ENCODE results near the gene TMEM255A. TPM values are rescaled to one million over a fixed set of nuclear protein-coding genes. Genes with fewer than 3 reads are reported as not detected.

Gene TMEM255A
- not detected for polyA plus RNA-seq (2012; ENCODE audit: insufficient read depth, insufficient read length)

- no peak for DNase-seq (ENCODE audit: low read depth, low spot score)
- H3K4me3 ChIP-seq (ENCODE audit: low read length): peak within 1 kb of the TSS; percentile 52
Measured at GRCh38 chrX:120310861-120311726, at the start of gene TMEM255A. Gene TMEM255A, minus strand, starts transcription at chrX:120311461. Its CDS starts 152 bp downstream, at chrX:120311309.

GRCh38 chrX:120358737-120359456 is 47.6 kb upstream of the TMEM255A start:
- H3K4me3 ChIP-seq (ENCODE audit: low read length): no peak overlapping the region
- no peak for DNase-seq (ENCODE audit: low read depth, low spot score)

GRCh38 chrX:120357186-120357585 is 45.9 kb upstream of the TMEM255A start:
- DNase-seq (ENCODE audit: low read depth, low spot score): no peak
- H3K4me3 ChIP-seq (ENCODE audit: low read length): no peak overlapping the region

GRCh38 chrX:120356084-120356483 is 44.8 kb upstream of the TMEM255A start:
- no peak for DNase-seq (ENCODE audit: low read depth, low spot score)

GRCh38 chrX:120350450-120351138 is 39.3 kb upstream of the TMEM255A start:
- no peak for DNase-seq (ENCODE audit: low read depth, low spot score)
- no peak overlapping the region for H3K4me3 ChIP-seq (ENCODE audit: low read length)

More at GRCh38 chrX:120356084-120356483, 44.8 kb upstream of the TMEM255A start:
- no peak overlapping the region for H3K4me3 ChIP-seq (ENCODE audit: low read length)

GRCh38 chrX:120344566-120344965 is 33.3 kb upstream of the TMEM255A start:
- peak; percentile 83 for DNase-seq (ENCODE audit: low read depth, low spot score)
- peak overlapping the region; percentile 15; the same call in 1 of the 2 replicates for H3K4me3 ChIP-seq (ENCODE audit: low read length)

- H3K4me3 ChIP-seq (ENCODE audit: low read length): no peak overlapping the region
- DNase-seq (ENCODE audit: low read depth, low spot score): no peak
Measured at GRCh38 chrX:120336899-120337298, 25.6 kb upstream of the TMEM255A start.

GRCh38 chrX:120335289-120335688 is 24.0 kb upstream of the TMEM255A start:
- no peak for DNase-seq (ENCODE audit: low read depth, low spot score)

GRCh38 chrX:120334603-120335002 is 23.3 kb upstream of the TMEM255A start:
- no peak overlapping the region for H3K4me3 ChIP-seq (ENCODE audit: low read length)
- DNase-seq (ENCODE audit: low read depth, low spot score): peak; percentile 30

More at GRCh38 chrX:120335289-120335688, 24.0 kb upstream of the TMEM255A start:
- no peak overlapping the region for H3K4me3 ChIP-seq (ENCODE audit: low read length)

GRCh38 chrX:120334151-120334550 is 22.9 kb upstream of the TMEM255A start:
- no peak overlapping the region for H3K4me3 ChIP-seq (ENCODE audit: low read length)
- peak; percentile 23 for DNase-seq (ENCODE audit: low read depth, low spot score)

- H3K4me3 ChIP-seq (ENCODE audit: low read length): no peak overlapping the region
- DNase-seq (ENCODE audit: low read depth, low spot score): no peak
Measured at GRCh38 chrX:120332394-120332793, 21.1 kb upstream of the TMEM255A start.

GRCh38 chrX:120331116-120331515 is 19.9 kb upstream of the TMEM255A start:
- no peak overlapping the region for H3K4me3 ChIP-seq (ENCODE audit: low read length)
- no peak for DNase-seq (ENCODE audit: low read depth, low spot score)

- no peak for DNase-seq (ENCODE audit: low read depth, low spot score)
- H3K4me3 ChIP-seq (ENCODE audit: low read length): no peak overlapping the region
Measured at GRCh38 chrX:120321520-120322281, 10.4 kb upstream of the TMEM255A start.

GRCh38 chrX:120318411-120318810 is 7.2 kb upstream of the TMEM255A start:
- no peak for DNase-seq (ENCODE audit: low read depth, low spot score)
- no peak overlapping the region for H3K4me3 ChIP-seq (ENCODE audit: low read length)

GRCh38 chrX:120316587-120317283 is 5.5 kb upstream of the TMEM255A start:
- DNase-seq (ENCODE audit: low read depth, low spot score): no peak
- no peak overlapping the region for H3K4me3 ChIP-seq (ENCODE audit: low read length)

GRCh38 chrX:120315776-120316175 is 4.5 kb upstream of the TMEM255A start:
- H3K4me3 ChIP-seq (ENCODE audit: low read length): no peak overlapping the region
- DNase-seq (ENCODE audit: low read depth, low spot score): no peak

- no peak overlapping the region for H3K4me3 ChIP-seq (ENCODE audit: low read length)
- no peak for DNase-seq (ENCODE audit: low read depth, low spot score)
Measured at GRCh38 chrX:120311727-120312063, 434 bp upstream of the TMEM255A start.
